HCT116 (cell line): ENCODE data around the gene AAK1.

Source experiments
- ELF1 ChIP-seq: IDR thresholded peaks from 2 replicates; pipeline ENCODE4 v1.6.1; 2012; ENCODE audit warnings: low read depth, borderline replicate concordance
- EZH2 ChIP-seq: fragments of 200-600 bp; sonication (generic); IDR thresholded peaks from 2 replicates; pipeline ENCODE4 v1.6.1; 2017; ENCODE audit warnings: antibody characterized with exemption, mixed run types
- RAD21 ChIP-seq: IDR thresholded peaks from 2 replicates; pipeline ENCODE4 v1.6.1; 2012; ENCODE audit warnings: low read depth, mild to moderate bottlenecking
- SIN3A ChIP-seq: IDR thresholded peaks from 2 replicates; pipeline ENCODE4 v1.6.1; 2012; ENCODE audit warnings: low read depth
- YY1 ChIP-seq: IDR thresholded peaks from 2 replicates; pipeline ENCODE4 v1.6.1; 2011; ENCODE audit warnings: low read length, low read depth, moderate library complexity, mild to moderate bottlenecking; ENCODE audit not compliant: insufficient replicate concordance; ENCODE audit errors: extremely low read depth
- TF ChIP-seq, protein P1 (sequence below), 3 experiments: fragments of 200-600 bp in 1 of 3; sonication (generic) in 1 of 3; IDR thresholded peaks in 2 of 3; conservative IDR thresholded peaks in 1 of 3; 2 replicates each; pipeline ENCODE4 v1.5.1; 2012 to 2017; ENCODE audit warnings: low read depth in 2 of 3, low read length in 2 of 3, antibody characterized with exemption in 1 of 3, borderline replicate concordance in 1 of 3, control low read depth in 1 of 3, mild to moderate bottlenecking in 1 of 3, mixed read lengths in 1 of 3, mixed run types in 1 of 3, moderate library complexity in 1 of 3; ENCODE audit not compliant: insufficient read depth in 1 of 3

DNA sequence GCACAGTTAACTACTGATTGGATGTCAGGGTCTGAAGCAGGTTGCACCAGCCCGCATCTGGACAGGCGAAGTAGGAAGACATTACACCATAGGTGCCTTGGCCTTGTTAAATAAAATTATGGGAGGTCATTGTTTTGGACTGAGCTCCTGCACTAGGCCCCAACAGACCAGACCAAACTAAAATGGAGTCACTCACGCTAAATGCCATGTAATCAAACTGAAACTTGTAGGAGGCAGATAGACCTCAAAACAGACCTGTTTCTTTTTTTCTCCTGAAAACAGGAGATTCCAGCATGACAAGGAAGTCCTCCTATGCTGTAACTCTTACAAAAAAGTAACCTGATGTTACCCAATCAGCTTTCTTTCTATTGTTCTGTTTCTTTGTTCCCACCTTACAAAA is 190.9 kb downstream of the AAK1 start:
- TF ChIP-seq RAD21 (no peak), YY1 (no peak), EZH2 (no peak), SIN3A (no peak), ELF1 (no peak)
- TF ChIP-seq, protein P1, sequence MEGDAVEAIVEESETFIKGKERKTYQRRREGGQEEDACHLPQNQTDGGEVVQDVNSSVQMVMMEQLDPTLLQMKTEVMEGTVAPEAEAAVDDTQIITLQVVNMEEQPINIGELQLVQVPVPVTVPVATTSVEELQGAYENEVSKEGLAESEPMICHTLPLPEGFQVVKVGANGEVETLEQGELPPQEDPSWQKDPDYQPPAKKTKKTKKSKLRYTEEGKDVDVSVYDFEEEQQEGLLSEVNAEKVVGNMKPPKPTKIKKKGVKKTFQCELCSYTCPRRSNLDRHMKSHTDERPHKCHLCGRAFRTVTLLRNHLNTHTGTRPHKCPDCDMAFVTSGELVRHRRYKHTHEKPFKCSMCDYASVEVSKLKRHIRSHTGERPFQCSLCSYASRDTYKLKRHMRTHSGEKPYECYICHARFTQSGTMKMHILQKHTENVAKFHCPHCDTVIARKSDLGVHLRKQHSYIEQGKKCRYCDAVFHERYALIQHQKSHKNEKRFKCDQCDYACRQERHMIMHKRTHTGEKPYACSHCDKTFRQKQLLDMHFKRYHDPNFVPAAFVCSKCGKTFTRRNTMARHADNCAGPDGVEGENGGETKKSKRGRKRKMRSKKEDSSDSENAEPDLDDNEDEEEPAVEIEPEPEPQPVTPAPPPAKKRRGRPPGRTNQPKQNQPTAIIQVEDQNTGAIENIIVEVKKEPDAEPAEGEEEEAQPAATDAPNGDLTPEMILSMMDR (IDR thresholded peaks at IDR 0.05 in 2 of 3, conservative IDR thresholded peaks at IDR 0.05 in 1 of 3; ENCODE audit: borderline replicate concordance in 1 of 3, insufficient read depth in 1 of 3, low read depth in 2 of 3, low read length in 2 of 3), result no peak
